Measurements from ENCODE around the gene CDIP1.

- TF ChIP-seq CTCF (conservative IDR thresholded peaks at IDR 0.05) (no peak), ZFX (IDR thresholded peaks at IDR 0.05) (no peak)
Measured at GRCh38 chr16:4539716-4540284, 1.2 kb upstream of the CDIP1 start.
